B cell (primary cell): ENCODE measurements around the gene EDDM3A. TPM values are rescaled to one million over a fixed set of nuclear protein-coding genes. Genes with fewer than 3 reads are reported as not detected.

Source experiments
- ATAC-seq: fragments of 200-7000 bp; cut with Tn5 transposase; one replicate; pipeline ENCODE4 v1.10.0; 2021; ENCODE audit warnings: low read depth, mild to moderate bottlenecking, moderate number of reproducible peaks, moderate library complexity
- CTCF ChIA-PET: fragments of 350-600 bp; sonication (Branson Sonifier 250); formaldehyde crosslinking; loops from one replicate; lab custom pipeline; 2021; ENCODE audit warnings: antibody characterized with exemption, inconsistent platforms; lab: Charles Lee
- POLR2A ChIA-PET: fragments of 350-600 bp; sonication (Branson Sonifier 250); formaldehyde crosslinking; loops from one replicate; lab custom pipeline; 2021; ENCODE audit warnings: antibody characterized with exemption; lab: Charles Lee
- DNase-seq: peaks from one replicate; pipeline ENCODE4 v3.0.0; 2013
- H2AFZ ChIP-seq: 2 replicates; pipeline ENCODE4 v1.6.1; 2012; ENCODE audit warnings: mild to moderate bottlenecking, low read depth, low read length; ENCODE audit not compliant: insufficient read depth, poor library complexity, severe bottlenecking
- H3K27ac ChIP-seq, 2 donors: 1 replicate in 1 of 2; 2 replicates in 1 of 2; pipeline ENCODE4 v1.5.1; 2012 to 2013; ENCODE audit warnings: low read length in 2 of 2, mild to moderate bottlenecking in 2 of 2, moderate library complexity in 1 of 2
- H3K27me3 ChIP-seq, 4 experiments: fragments of 200-600 bp in 1 of 4; sonication (generic) in 1 of 4; replicated peaks in 1 of 4; 1 replicate in 2 of 4; 2 replicates in 2 of 4; pipeline versions ENCODE4 v1.6.1 to v1.7.0; 2013 to 2016; ENCODE audit warnings: low read length in 3 of 4, mild to moderate bottlenecking in 2 of 4, mixed read lengths in 1 of 4, moderate library complexity in 1 of 4; ENCODE audit not compliant: insufficient read depth in 4 of 4, control insufficient read depth in 3 of 4; ENCODE audit errors: control extremely low read depth in 1 of 4
- H3K36me3 ChIP-seq, 2 experiments: replicated peaks in 1 of 2; 1 replicate in 1 of 2; 2 replicates in 1 of 2; pipeline versions ENCODE4 v1.6.1 to v1.7.1; 2013; ENCODE audit warnings: low read length in 1 of 2; ENCODE audit not compliant: insufficient read depth in 2 of 2, control insufficient read depth in 1 of 2; ENCODE audit errors: control extremely low read depth in 1 of 2, extremely low read depth in 1 of 2
- H3K4me1 ChIP-seq, 2 donors: fragments of 200-600 bp in 1 of 2; sonication (generic) in 1 of 2; 1 replicate in 1 of 2; 2 replicates in 1 of 2; pipeline versions ENCODE4 v1.5.1 to v1.6.1; 2013 to 2017; ENCODE audit warnings: low read length in 2 of 2; ENCODE audit not compliant: control insufficient read depth in 2 of 2, insufficient read depth in 2 of 2
- H3K4me2 ChIP-seq: replicated peaks from 2 replicates; pipeline ENCODE3; 2012; ENCODE audit warnings: mild to moderate bottlenecking, low read depth, low read length; ENCODE audit not compliant: poor library complexity, severe bottlenecking
- H3K4me3 ChIP-seq, 5 experiments: fragments of 200-600 bp in 1 of 5; sonication (generic) in 1 of 5; 1 replicate in 3 of 5; 2 replicates in 2 of 5; pipeline versions ENCODE4 v1.5.1 to v1.7.0; 2011 to 2016; ENCODE audit warnings: low read length in 4 of 5, mild to moderate bottlenecking in 4 of 5, low read depth in 2 of 5, control low read depth in 1 of 5, moderate library complexity in 1 of 5; ENCODE audit not compliant: insufficient read depth in 1 of 5; ENCODE audit errors: control extremely low read depth in 1 of 5, extremely low read depth in 1 of 5
- H3K79me2 ChIP-seq: fragments of 200-600 bp; sonication (generic); one replicate; pipeline ENCODE4 v1.6.0; 2016; ENCODE audit warnings: low read length; ENCODE audit not compliant: control insufficient read depth, insufficient read depth
- H3K9ac ChIP-seq: fragments of 200-600 bp; sonication (generic); 2 replicates; pipeline ENCODE4 v1.6.1; 2017; ENCODE audit warnings: mild to moderate bottlenecking, low read length, moderate library complexity
- H3K9me3 ChIP-seq, 3 donors: one replicate each; pipeline versions ENCODE4 v1.6.1 to v1.7.1; 2013; ENCODE audit warnings: low read length in 2 of 3; ENCODE audit not compliant: control insufficient read depth in 2 of 3, insufficient read depth in 1 of 3; ENCODE audit errors: control extremely low read depth in 1 of 3
- H4K20me1 ChIP-seq: 2 replicates; pipeline ENCODE4 v1.6.0; 2012; ENCODE audit warnings: mild to moderate bottlenecking, low read length; ENCODE audit not compliant: insufficient read depth, control insufficient read depth, poor library complexity, severe bottlenecking
- H3K27ac Mint-ChIP-seq: one replicate; pipeline ENCODE4 v1.8.0; 2021; ENCODE audit warnings: mixed read lengths
- H3K27me3 Mint-ChIP-seq: one replicate; pipeline ENCODE4 v1.8.0; 2021; ENCODE audit warnings: mixed read lengths
- H3K4me1 Mint-ChIP-seq: one replicate; pipeline ENCODE4 v1.8.0; 2021; ENCODE audit warnings: mixed read lengths
- H3K4me3 Mint-ChIP-seq: one replicate; pipeline ENCODE4 v1.8.0; 2021; ENCODE audit warnings: mixed read lengths
- H3K9me3 Mint-ChIP-seq: one replicate; pipeline ENCODE4 v1.8.0; 2022; ENCODE audit warnings: mixed read lengths; ENCODE audit not compliant: insufficient read depth
- EZH2 ChIP-seq: IDR thresholded peaks from 2 replicates; pipeline ENCODE4 v1.6.1; 2012; ENCODE audit warnings: borderline replicate concordance, low read depth, mild to moderate bottlenecking, moderate library complexity, low read length; ENCODE audit not compliant: insufficient read depth, poor library complexity, severe bottlenecking
- WGBS: methylation state at CpG from one replicate; pipeline ENCODE4 v1.1.5; 2013; ENCODE audit warnings: missing lambda C conversion rate; ENCODE audit not compliant: insufficient coverage; 5-methylcytosine and 5-hydroxymethylcytosine counted together
- intact Hi-C: fragments of 100-400 bp; cut with micrococcal nuclease; formaldehyde crosslinking; loops from one replicate; pipeline ENCODE4 v1.10.0; 2022
- polyA plus RNA-seq: library from polyadenylated mRNA; depleted of rRNA; stranded (reverse); fragments of >200 nt; gene quantifications from 2 replicates; pipeline ENCODE4 v1.2.3, GENCODE V29; 2012
- total RNA-seq, 2 donors: library from RNA; stranded (reverse); fragments of 120-200 nt in 1 of 2; gene quantifications; 1 replicate in 1 of 2; 2 replicates in 1 of 2; pipeline versions ENCODE4 v1.2.3 to v1.2.4, GENCODE V29; 2013 to 2022
- TF ChIP-seq, protein P1 (sequence below): fragments of 200-600 bp; IDR thresholded peaks from one replicate; pipeline ENCODE4 v1.8.0; 2022; ENCODE audit warnings: antibody characterized with exemption, mild to moderate bottlenecking

Gene EDDM3A
- total and polyA plus RNA-seq, 2 donors (not counting 1 experiment from before 2014, with no cell fraction given), result not detected

GRCh38 chr14:20787025-20787424, 41.3 kb downstream of the EDDM3A start:
- TF ChIP-seq, protein P1, sequence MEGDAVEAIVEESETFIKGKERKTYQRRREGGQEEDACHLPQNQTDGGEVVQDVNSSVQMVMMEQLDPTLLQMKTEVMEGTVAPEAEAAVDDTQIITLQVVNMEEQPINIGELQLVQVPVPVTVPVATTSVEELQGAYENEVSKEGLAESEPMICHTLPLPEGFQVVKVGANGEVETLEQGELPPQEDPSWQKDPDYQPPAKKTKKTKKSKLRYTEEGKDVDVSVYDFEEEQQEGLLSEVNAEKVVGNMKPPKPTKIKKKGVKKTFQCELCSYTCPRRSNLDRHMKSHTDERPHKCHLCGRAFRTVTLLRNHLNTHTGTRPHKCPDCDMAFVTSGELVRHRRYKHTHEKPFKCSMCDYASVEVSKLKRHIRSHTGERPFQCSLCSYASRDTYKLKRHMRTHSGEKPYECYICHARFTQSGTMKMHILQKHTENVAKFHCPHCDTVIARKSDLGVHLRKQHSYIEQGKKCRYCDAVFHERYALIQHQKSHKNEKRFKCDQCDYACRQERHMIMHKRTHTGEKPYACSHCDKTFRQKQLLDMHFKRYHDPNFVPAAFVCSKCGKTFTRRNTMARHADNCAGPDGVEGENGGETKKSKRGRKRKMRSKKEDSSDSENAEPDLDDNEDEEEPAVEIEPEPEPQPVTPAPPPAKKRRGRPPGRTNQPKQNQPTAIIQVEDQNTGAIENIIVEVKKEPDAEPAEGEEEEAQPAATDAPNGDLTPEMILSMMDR, result no peak
- TF ChIP-seq EZH2, result no peak
- Histone ChIP-seq H2AFZ (no peak overlapping the region), H3K36me3 (peaks cover 0 to 10% of the 10 kb centered on the region in 2 experiments), H3K9me3 (peaks cover 0 to 17% (median 0%) of the 10 kb centered on the region in 3 donors), H3K9ac (no peak overlapping the region), H3K4me3 (no peak overlapping the region), H3K4me1 (peaks cover 32 to 42% of the 10 kb centered on the region in 2 donors), H3K4me2 (peak overlapping the region; percentile 23), H3K79me2 (peaks cover 96% of the 10 kb centered on the region), H3K27ac (peak overlapping the region in 1 of 2 donors; percentile 65), H3K27me3 (no peaks in the 10 kb centered on the region), H4K20me1 (no peaks in the 10 kb centered on the region)
- H3K4me1 Mint-ChIP-seq, result peaks cover 62% of the 10 kb centered on the region
- WGBS, result no CpG with 5 or more reads among the region's 4 CpGs
- intact Hi-C loops, result no loop called here
- peak overlapping the region; percentile 4 for H3K27ac Mint-ChIP-seq
- no peak for ATAC-seq
- no peak for DNase-seq
- no peak overlapping the region for H3K4me3 Mint-ChIP-seq
- ChIA-PET CTCF (interaction anchor here (1.2 kb wide), 1 partner anchor 59 kb away, joined by 4 read pairs; no protein-coding TSS in a partner anchor), POLR2A (no interaction called here)
- H3K9me3 Mint-ChIP-seq, result no peaks in the 10 kb centered on the region
- H3K27me3 Mint-ChIP-seq, result no peaks in the 10 kb centered on the region

GRCh38 chr14:20789230-20789813, 43.6 kb downstream of the EDDM3A start:
- intact Hi-C loops, result no loop called here
- Histone ChIP-seq H2AFZ (no peak overlapping the region), H3K4me1 (peaks cover 14 to 22% of the 10 kb centered on the region in 2 donors), H3K4me2 (no peak overlapping the region), H4K20me1 (no peaks in the 10 kb centered on the region), H3K27me3 (no peaks in the 10 kb centered on the region), H3K79me2 (peaks cover 88% of the 10 kb centered on the region), H3K9me3 (peaks cover 0 to 17% (median 0%) of the 10 kb centered on the region in 3 donors), H3K4me3 (no peak overlapping the region), H3K27ac (no peak overlapping the region), H3K36me3 (peaks cover 0 to 10% of the 10 kb centered on the region in 2 experiments), H3K9ac (no peak overlapping the region)
- H3K9me3 Mint-ChIP-seq, result no peaks in the 10 kb centered on the region
- no peaks in the 10 kb centered on the region for H3K27me3 Mint-ChIP-seq
- ATAC-seq (no peak), DNase-seq (no peak)
- peaks cover 43% of the 10 kb centered on the region for H3K4me1 Mint-ChIP-seq
- CTCF ChIA-PET, result interaction anchor here (1.3 kb wide), 1 partner anchor 91 kb away, joined by 3 read pairs; no protein-coding TSS in a partner anchor
- no peak overlapping the region for H3K27ac Mint-ChIP-seq
- WGBS, result no CpG with 5 or more reads among the region's 3 CpGs
- POLR2A ChIA-PET, result interaction anchor here (0.7 kb wide), 1 partner anchor 9 kb away, joined by 3 read pairs; the partner anchor contains the start of gene RNASE6
- H3K4me3 Mint-ChIP-seq, result no peak overlapping the region
- TF ChIP-seq, protein P1, result no peak
- TF ChIP-seq EZH2, result no peak
